DND-41 (cell line): ENCODE measurements around the gene TRIM9.

ENCODE experiments used
- ATAC-seq: fragments of 200-7000 bp; cut with Tn5 transposase; 3 replicates; pipeline ENCODE4 v1.9.1; 2021; ENCODE audit warnings: low read depth; ENCODE audit not compliant: insufficient read depth
- DNase-seq: peaks from one replicate; pipeline ENCODE4 v3.0.0-alpha.2; 2020
- H2AFZ ChIP-seq: 2 replicates; pipeline ENCODE4 v1.6.0; 2012; ENCODE audit warnings: low read depth, low read length
- H3K27ac ChIP-seq: 2 replicates; pipeline ENCODE4 v1.5.1; 2012; ENCODE audit warnings: low read length, inconsistent platforms
- H3K27me3 ChIP-seq: fragments of 200-600 bp; sonication (generic); 2 replicates; pipeline ENCODE4 v1.6.0; 2012; ENCODE audit warnings: low read length, mild to moderate bottlenecking, inconsistent platforms; ENCODE audit not compliant: insufficient read depth, poor library complexity
- H3K36me3 ChIP-seq: 2 replicates; pipeline ENCODE4 v1.5.1; 2012; ENCODE audit warnings: low read length, inconsistent platforms; ENCODE audit not compliant: insufficient read depth
- H3K4me1 ChIP-seq: 2 replicates; pipeline ENCODE4 v1.5.1; 2012; ENCODE audit warnings: mild to moderate bottlenecking, low read length; ENCODE audit not compliant: insufficient read depth
- H3K4me2 ChIP-seq: 2 replicates; pipeline ENCODE4 v1.6.0; 2012; ENCODE audit warnings: mild to moderate bottlenecking, moderate library complexity, low read length, inconsistent platforms; ENCODE audit not compliant: insufficient read depth
- H3K4me3 ChIP-seq, 2 experiments: fragments of 200-600 bp in 1 of 2; shearing (Covaris generic) in 1 of 2; 2 replicates each; pipeline ENCODE4 v1.5.1; 2012 to 2016; ENCODE audit warnings: inconsistent platforms in 2 of 2, low read length in 2 of 2, mild to moderate bottlenecking in 2 of 2, low read depth in 1 of 2, moderate library complexity in 1 of 2
- H3K79me2 ChIP-seq: 2 replicates; pipeline ENCODE4 v1.6.0; 2012; ENCODE audit warnings: low read length, inconsistent platforms; ENCODE audit not compliant: insufficient read depth
- H3K9ac ChIP-seq: 2 replicates; pipeline ENCODE4 v1.6.0; 2012; ENCODE audit warnings: low read depth, mild to moderate bottlenecking, inconsistent platforms, low read length, moderate library complexity
- H3K9me3 ChIP-seq: 2 replicates; pipeline ENCODE4 v1.5.1; 2012; ENCODE audit warnings: low read length, moderate library complexity, mild to moderate bottlenecking, inconsistent platforms; ENCODE audit not compliant: insufficient read depth, severe bottlenecking
- H4K20me1 ChIP-seq: 2 replicates; pipeline ENCODE4 v1.6.0; 2012; ENCODE audit warnings: low read length; ENCODE audit not compliant: insufficient read depth
- CTCF ChIP-seq: IDR thresholded peaks from 2 replicates; pipeline ENCODE4 v1.5.1; 2012; ENCODE audit warnings: borderline replicate concordance, low read length, moderate library complexity, mild to moderate bottlenecking; ENCODE audit not compliant: poor library complexity, severe bottlenecking; ENCODE audit errors: extremely low read depth
- EZH2 ChIP-seq: IDR thresholded peaks from 3 replicates; pipeline ENCODE4 v1.6.1; 2012; ENCODE audit warnings: borderline replicate concordance, low read depth, mild to moderate bottlenecking, moderate library complexity, low read length, inconsistent platforms; ENCODE audit not compliant: severe bottlenecking

Gene TRIM9

DNA sequence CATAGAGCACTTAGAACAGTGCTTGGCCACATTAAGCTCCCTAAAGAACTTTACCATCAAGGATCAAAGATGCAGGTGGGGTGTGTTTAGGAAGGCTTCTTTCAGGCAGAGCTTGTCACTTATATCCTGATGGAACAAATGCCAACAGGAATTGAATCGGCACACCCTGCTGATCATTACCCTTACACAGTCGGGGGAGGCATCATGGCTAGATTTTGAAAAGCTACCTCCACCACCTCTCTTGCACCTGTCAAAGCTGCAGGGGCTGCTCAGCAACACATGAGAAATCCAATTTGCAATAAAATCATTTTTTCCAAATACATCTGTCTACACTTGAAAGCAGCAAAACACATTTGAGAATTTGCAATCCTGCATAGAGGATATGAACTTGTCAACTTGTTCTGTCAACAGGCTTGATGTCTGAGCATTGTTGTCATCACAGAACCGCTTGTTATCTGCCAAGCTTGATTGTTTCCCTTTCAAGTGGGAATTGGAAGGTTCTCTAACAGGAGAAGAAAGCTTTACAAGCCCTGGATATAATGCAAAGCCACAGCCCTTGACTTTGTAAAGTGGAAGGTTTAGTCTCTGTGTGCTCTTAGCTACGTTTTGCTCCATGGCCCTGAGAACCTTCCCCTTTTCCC, 24.6 kb upstream of the TRIM9 start:
- no peak overlapping the region for H3K9ac ChIP-seq
- H3K27ac ChIP-seq = no peak overlapping the region
- H3K27me3 ChIP-seq = no peaks in the 10 kb centered on the region
- H3K36me3 ChIP-seq = no peaks in the 10 kb centered on the region
- H2AFZ ChIP-seq = no peak overlapping the region
- no peak overlapping the region for H3K4me3 ChIP-seq
- ATAC-seq = no peak
- no peaks in the 10 kb centered on the region for H3K9me3 ChIP-seq
- TF ChIP-seq CTCF (no peak), EZH2 (no peak)
- H3K4me2 ChIP-seq = no peak overlapping the region
- H3K4me1 ChIP-seq = no peaks in the 10 kb centered on the region
- H4K20me1 ChIP-seq = no peaks in the 10 kb centered on the region
- no peak for DNase-seq
- H3K79me2 ChIP-seq = no peaks in the 10 kb centered on the region

DNA sequence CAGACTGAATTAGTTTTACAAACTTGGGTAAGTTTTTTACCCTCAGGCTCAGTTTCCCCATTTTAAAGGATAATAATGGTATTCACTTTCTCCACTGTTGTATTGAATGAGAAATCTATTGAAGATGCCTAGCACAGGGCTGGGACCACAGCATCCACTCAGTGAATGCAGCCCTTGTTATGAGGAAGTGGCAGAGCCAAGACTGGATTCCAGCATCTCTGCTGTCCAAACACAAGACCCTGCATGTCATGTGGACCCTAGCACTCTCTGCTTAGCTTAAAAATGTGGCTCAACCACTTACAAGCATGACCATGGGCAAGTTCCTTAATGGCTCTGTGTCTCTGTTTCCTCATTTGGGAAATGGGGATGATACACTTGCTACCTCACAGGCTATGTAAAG, 24.1 kb upstream of the TRIM9 start:
- Histone ChIP-seq H3K4me3 (no peak overlapping the region), H2AFZ (no peak overlapping the region), H4K20me1 (no peaks in the 10 kb centered on the region), H3K4me1 (no peaks in the 10 kb centered on the region), H3K9ac (no peak overlapping the region), H3K27me3 (no peaks in the 10 kb centered on the region), H3K79me2 (no peaks in the 10 kb centered on the region), H3K27ac (no peak overlapping the region), H3K36me3 (no peaks in the 10 kb centered on the region), H3K9me3 (no peaks in the 10 kb centered on the region), H3K4me2 (no peak overlapping the region)
- DNase-seq = no peak
- TF ChIP-seq CTCF (no peak), EZH2 (no peak)
- no peak for ATAC-seq

DNA sequence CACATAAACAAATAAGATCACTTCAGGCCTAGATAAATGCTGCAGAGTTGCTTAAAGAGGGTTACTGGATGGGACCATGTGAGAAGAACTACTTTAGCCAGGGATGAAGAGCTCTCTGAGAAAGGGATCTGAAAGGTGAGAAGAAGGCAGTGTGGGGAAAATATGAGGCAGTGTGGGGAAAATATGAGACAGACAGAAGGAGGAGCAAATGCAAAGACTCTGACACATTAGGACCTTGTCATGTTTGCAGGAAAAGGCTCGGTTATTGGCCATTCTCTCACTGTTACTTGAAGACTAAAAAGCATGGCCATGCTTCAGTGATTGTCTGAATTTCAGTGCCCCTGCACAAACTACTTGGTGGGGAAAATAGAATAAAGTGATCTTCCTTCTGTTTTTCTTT, 22.7 kb upstream of the TRIM9 start:
- Histone ChIP-seq H3K4me1 (no peaks in the 10 kb centered on the region), H3K27me3 (no peaks in the 10 kb centered on the region), H3K4me2 (no peak overlapping the region), H2AFZ (no peak overlapping the region), H3K36me3 (no peaks in the 10 kb centered on the region), H3K9me3 (no peaks in the 10 kb centered on the region), H3K27ac (no peak overlapping the region), H3K9ac (no peak overlapping the region), H4K20me1 (no peaks in the 10 kb centered on the region), H3K4me3 (no peak overlapping the region), H3K79me2 (no peaks in the 10 kb centered on the region)
- DNase-seq (no peak), ATAC-seq (no peak)
- TF ChIP-seq EZH2 = no peak
- TF ChIP-seq CTCF = no peak
